GM23338 (cell line): ENCODE data around the gene TMPRSS6. TPM values are rescaled to one million over a fixed set of nuclear protein-coding genes. Genes with fewer than 3 reads are reported as not detected.

Source experiments
- ATAC-seq: fragments of 200-7000 bp; cut with Tn5 transposase; 3 replicates; pipeline ENCODE4 v1.9.1; 2020
- DNase-seq: peaks from one replicate; pipeline ENCODE4 v3.0.0-alpha.2; 2015; ENCODE audit warnings: low spot score
- H2AFZ ChIP-seq: fragments of 200-600 bp; sonication (generic); 2 replicates; pipeline ENCODE4 v1.8.0; 2016; ENCODE audit warnings: antibody characterized with exemption, mild to moderate bottlenecking, moderate library complexity
- H3F3A ChIP-seq: fragments of 200-600 bp; sonication (generic); replicated peaks from 2 replicates; pipeline ENCODE4 v1.8.0; 2017; ENCODE audit warnings: antibody characterized with exemption, mixed run types, low read depth
- H3K27ac ChIP-seq: fragments of 200-600 bp; sonication (generic); 2 replicates; pipeline ENCODE4 v1.6.1; 2016; ENCODE audit warnings: low read depth
- H3K27me3 ChIP-seq: fragments of 200-600 bp; sonication (generic); 2 replicates; pipeline ENCODE4 v1.8.0; 2016; ENCODE audit warnings: mild to moderate bottlenecking, mixed run types, moderate library complexity; ENCODE audit not compliant: insufficient read depth
- H3K36me3 ChIP-seq: fragments of 200-600 bp; sonication (generic); 2 replicates; pipeline ENCODE4 v1.8.0; 2016; ENCODE audit warnings: mild to moderate bottlenecking; ENCODE audit not compliant: insufficient read depth
- H3K4me1 ChIP-seq: fragments of 200-600 bp; sonication (generic); 2 replicates; pipeline ENCODE4 v1.8.0; 2016; ENCODE audit warnings: mild to moderate bottlenecking, moderate library complexity; ENCODE audit not compliant: insufficient read depth
- H3K4me2 ChIP-seq: fragments of 200-600 bp; sonication (generic); 2 replicates; pipeline ENCODE4 v1.7.1; 2017; ENCODE audit warnings: mixed run types
- H3K4me3 ChIP-seq: fragments of 200-600 bp; sonication (generic); 2 replicates; pipeline ENCODE4 v1.6.1; 2016; ENCODE audit warnings: mixed run types
- H3K79me2 ChIP-seq: fragments of 200-600 bp; sonication (generic); replicated peaks from 2 replicates; pipeline ENCODE4 v1.8.0; 2017; ENCODE audit warnings: mild to moderate bottlenecking; ENCODE audit not compliant: insufficient read depth
- H3K9me2 ChIP-seq: fragments of 200-600 bp; sonication (generic); 2 replicates; pipeline ENCODE4 v1.8.0; 2017; ENCODE audit not compliant: insufficient read depth
- H4K20me1 ChIP-seq: fragments of 200-600 bp; sonication (generic); replicated peaks from 2 replicates; pipeline ENCODE4 v1.8.0; 2017; ENCODE audit warnings: mild to moderate bottlenecking; ENCODE audit not compliant: insufficient read depth
- H3K27ac Mint-ChIP-seq: 2 replicates; pipeline ENCODE4 v1.8.0; 2020; ENCODE audit warnings: inconsistent platforms, mild to moderate bottlenecking, moderate library complexity, mixed read lengths
- H3K27me3 Mint-ChIP-seq: 3 replicates; pipeline ENCODE4 v1.8.0; 2022; ENCODE audit warnings: low read depth, mild to moderate bottlenecking, moderate library complexity, mixed read lengths, inconsistent platforms; ENCODE audit not compliant: insufficient read depth, poor library complexity
- H3K36me3 Mint-ChIP-seq: 3 replicates; pipeline ENCODE4 v1.8.0; 2021; ENCODE audit warnings: low read depth, mild to moderate bottlenecking, inconsistent platforms, moderate library complexity, mixed read lengths
- H3K4me1 Mint-ChIP-seq: 3 replicates; pipeline ENCODE4 v1.8.0; 2020; ENCODE audit warnings: mild to moderate bottlenecking, inconsistent platforms, mixed read lengths
- H3K4me3 Mint-ChIP-seq: 3 replicates; pipeline ENCODE4 v1.8.0; 2021; ENCODE audit warnings: moderate library complexity, mild to moderate bottlenecking, inconsistent platforms, mixed read lengths
- H3K9me3 Mint-ChIP-seq: 3 replicates; pipeline ENCODE4 v1.8.0; 2020; ENCODE audit warnings: moderate library complexity, mild to moderate bottlenecking, inconsistent platforms, mixed read lengths
- CREB1 ChIP-seq: fragments of 250-450 bp; sonication (Bioruptor Pico); IDR thresholded peaks from 2 replicates; pipeline ENCODE4 v1.5.0; 2020; ENCODE audit warnings: low read depth, mild to moderate bottlenecking, moderate library complexity
- CTCF ChIP-seq, 2 experiments: fragments of 200-600 bp in 1 of 2; sonication (generic) in 1 of 2; conservative IDR thresholded peaks; 2 replicates each; pipeline versions ENCODE4 v1.5.1 to v1.6.1; 2016 to 2017; ENCODE audit warnings: antibody characterized with exemption in 2 of 2, low read depth in 2 of 2, mild to moderate bottlenecking in 2 of 2, moderate library complexity in 1 of 2
- ETS1 ChIP-seq: IDR thresholded peaks from 2 replicates; pipeline ENCODE4 v1.6.1; 2016; ENCODE audit warnings: antibody characterized with exemption
- EZH2phosphoT487 ChIP-seq: fragments of 200-600 bp; sonication (generic); IDR thresholded peaks from one replicate; pipeline ENCODE4 v1.8.1; 2018; ENCODE audit warnings: antibody characterized with exemption; ENCODE audit not compliant: unreplicated experiment
- JUNB ChIP-seq: IDR thresholded peaks from one replicate; pipeline ENCODE4 v1.6.1; 2016; ENCODE audit warnings: antibody characterized with exemption; ENCODE audit not compliant: unreplicated experiment
- NANOG ChIP-seq: IDR thresholded peaks from 2 replicates; pipeline ENCODE4 v1.6.1; 2016; ENCODE audit warnings: antibody characterized with exemption, borderline replicate concordance
- POLR2AphosphoS5 ChIP-seq: IDR thresholded peaks from 2 replicates; pipeline ENCODE4 v1.6.1; 2016; ENCODE audit warnings: antibody characterized with exemption, low read depth
- STAT1 ChIP-seq: IDR thresholded peaks from one replicate; pipeline ENCODE4 v1.6.1; 2016; ENCODE audit warnings: antibody characterized with exemption; ENCODE audit not compliant: unreplicated experiment
- ZNF114 ChIP-seq: fragments of 250-450 bp; sonication (Bioruptor Pico); IDR thresholded peaks from 2 replicates; pipeline ENCODE4 v1.5.0; 2020; ENCODE audit warnings: mild to moderate bottlenecking, moderate library complexity
- ZNF331 ChIP-seq: fragments of 250-450 bp; sonication (Bioruptor Pico); IDR thresholded peaks from 2 replicates; pipeline ENCODE4 v1.5.0; 2020; ENCODE audit warnings: low read depth, mild to moderate bottlenecking, moderate library complexity
- ZNF462 ChIP-seq: fragments of 250-450 bp; sonication (Bioruptor Pico); IDR thresholded peaks from 2 replicates; pipeline ENCODE4 v1.5.0; 2020; ENCODE audit warnings: mild to moderate bottlenecking, moderate library complexity
- polyA plus RNA-seq: library from polyadenylated mRNA; unstranded; fragments of >200 nt; fragmentation: Nextera tagmentation; extraction: Ambion mirVana; gene quantifications from 2 replicates; pipeline ENCODE4 v1.2.1, GENCODE V29; 2016
- total RNA-seq: library from RNA; depleted of rRNA; stranded (reverse); fragments of >200 nt; shearing (Covaris generic); gene quantifications from 2 replicates; pipeline ENCODE4 v1.2.3, GENCODE V29; 2014
- TF ChIP-seq, protein P1 (sequence below): IDR thresholded peaks from one replicate; pipeline ENCODE4 v1.6.1; 2018; ENCODE audit warnings: antibody characterized with exemption; ENCODE audit not compliant: unreplicated experiment

Gene TMPRSS6
- total and polyA plus RNA-seq, 2 experiments from 2014 or later, result 0.13 TPM; not detected in 1

DNA sequence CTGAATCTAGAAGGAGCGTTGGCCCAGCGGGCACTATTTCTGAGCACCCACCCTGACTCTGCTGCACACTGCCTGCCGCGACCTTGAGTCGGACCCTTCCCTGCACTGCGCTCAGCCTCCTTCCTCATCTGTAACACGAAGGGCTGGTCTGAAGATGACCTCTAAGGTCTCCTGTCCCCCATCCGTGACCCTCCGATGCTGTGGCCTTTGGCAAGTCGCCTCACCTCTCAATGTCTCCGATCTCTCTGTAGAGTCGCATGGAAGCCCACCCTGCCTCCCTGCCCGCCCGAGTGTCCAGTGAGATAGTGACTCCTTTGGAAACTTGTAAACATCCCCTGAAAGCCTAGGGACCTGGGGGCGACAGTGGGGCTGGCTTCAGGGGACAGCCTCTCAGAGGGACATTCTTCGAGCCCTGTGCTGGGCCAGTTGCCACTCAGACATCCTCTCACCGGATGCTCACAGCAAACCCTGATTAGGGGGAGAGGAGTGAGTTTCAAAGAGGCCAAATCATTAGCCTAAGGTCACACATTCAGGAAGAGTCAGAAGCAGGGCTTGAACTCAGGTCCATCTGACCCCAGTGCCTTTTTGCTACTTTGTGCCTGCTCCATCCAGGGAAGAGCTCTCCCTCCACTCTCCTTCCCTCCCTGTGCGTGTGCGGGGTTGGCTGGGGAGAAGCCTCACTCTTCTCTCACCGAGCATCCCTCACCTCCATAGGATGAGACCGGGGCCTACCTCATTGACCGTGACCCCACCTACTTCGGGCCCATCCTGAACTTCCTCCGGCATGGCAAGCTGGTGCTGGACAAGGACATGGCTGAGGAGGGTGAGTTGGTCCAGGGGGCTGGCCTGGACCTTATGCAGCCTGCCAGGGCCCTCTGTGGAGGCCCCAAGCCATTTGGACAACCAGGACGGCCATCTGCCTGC, 56.9 kb downstream of the TMPRSS6 start:
- Histone ChIP-seq H3K9me2 (no peaks in the 10 kb centered on the region), H3K27me3 (peaks cover 4% of the 10 kb centered on the region; the same call in 1 of the 2 replicates), H3F3A (no peaks in the 10 kb centered on the region), H3K4me2 (peak overlapping the region; percentile 91), H4K20me1 (0 out of 2 replicates have a peak, but pooled peaks cover 4% of the 10 kb centered on the region), H3K4me1 (peaks cover 3% of the 10 kb centered on the region; the same call in 1 of the 2 replicates), H3K36me3 (no peaks in the 10 kb centered on the region; the same call in 1 of the 2 replicates), H2AFZ (no peak overlapping the region), H3K4me3 (peak overlapping the region; percentile 87), H3K27ac (no peak overlapping the region), H3K79me2 (no peaks in the 10 kb centered on the region)
- Mint-ChIP-seq H3K27me3 (peaks cover 11% of the 10 kb centered on the region), H3K4me1 (peaks cover 6% of the 10 kb centered on the region), H3K4me3 (peak overlapping the region; percentile 81), H3K9me3 (no peaks in the 10 kb centered on the region), H3K27ac (no peak overlapping the region), H3K36me3 (peaks cover 10% of the 10 kb centered on the region; the same call in 2 of the 3 replicates)
- no peak for DNase-seq
- no peak for TF ChIP-seq NANOG
- no peak for TF ChIP-seq ZNF114 (CRISPR knock-in tag)
- no peak for TF ChIP-seq JUNB
- no peak for TF ChIP-seq EZH2phosphoT487
- TF ChIP-seq CREB1 (CRISPR knock-in tag), result no peak
- TF ChIP-seq POLR2AphosphoS5, result no peak
- TF ChIP-seq ETS1, result no peak
- TF ChIP-seq ZNF331 (CRISPR knock-in tag), result no peak
- TF ChIP-seq, protein P1, sequence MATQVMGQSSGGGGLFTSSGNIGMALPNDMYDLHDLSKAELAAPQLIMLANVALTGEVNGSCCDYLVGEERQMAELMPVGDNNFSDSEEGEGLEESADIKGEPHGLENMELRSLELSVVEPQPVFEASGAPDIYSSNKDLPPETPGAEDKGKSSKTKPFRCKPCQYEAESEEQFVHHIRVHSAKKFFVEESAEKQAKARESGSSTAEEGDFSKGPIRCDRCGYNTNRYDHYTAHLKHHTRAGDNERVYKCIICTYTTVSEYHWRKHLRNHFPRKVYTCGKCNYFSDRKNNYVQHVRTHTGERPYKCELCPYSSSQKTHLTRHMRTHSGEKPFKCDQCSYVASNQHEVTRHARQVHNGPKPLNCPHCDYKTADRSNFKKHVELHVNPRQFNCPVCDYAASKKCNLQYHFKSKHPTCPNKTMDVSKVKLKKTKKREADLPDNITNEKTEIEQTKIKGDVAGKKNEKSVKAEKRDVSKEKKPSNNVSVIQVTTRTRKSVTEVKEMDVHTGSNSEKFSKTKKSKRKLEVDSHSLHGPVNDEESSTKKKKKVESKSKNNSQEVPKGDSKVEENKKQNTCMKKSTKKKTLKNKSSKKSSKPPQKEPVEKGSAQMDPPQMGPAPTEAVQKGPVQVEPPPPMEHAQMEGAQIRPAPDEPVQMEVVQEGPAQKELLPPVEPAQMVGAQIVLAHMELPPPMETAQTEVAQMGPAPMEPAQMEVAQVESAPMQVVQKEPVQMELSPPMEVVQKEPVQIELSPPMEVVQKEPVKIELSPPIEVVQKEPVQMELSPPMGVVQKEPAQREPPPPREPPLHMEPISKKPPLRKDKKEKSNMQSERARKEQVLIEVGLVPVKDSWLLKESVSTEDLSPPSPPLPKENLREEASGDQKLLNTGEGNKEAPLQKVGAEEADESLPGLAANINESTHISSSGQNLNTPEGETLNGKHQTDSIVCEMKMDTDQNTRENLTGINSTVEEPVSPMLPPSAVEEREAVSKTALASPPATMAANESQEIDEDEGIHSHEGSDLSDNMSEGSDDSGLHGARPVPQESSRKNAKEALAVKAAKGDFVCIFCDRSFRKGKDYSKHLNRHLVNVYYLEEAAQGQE, result no peak
- TF ChIP-seq CTCF (conservative IDR thresholded peaks at IDR 0.05; ENCODE audit: low read depth in 2 of 2), result no peak
- TF ChIP-seq ZNF462 (CRISPR knock-in tag), result no peak
- TF ChIP-seq STAT1, result no peak
- no peak for ATAC-seq
